ENCODE data around the gene METTL15. TPM values are rescaled to one million over a fixed set of nuclear protein-coding genes. Genes with fewer than 3 reads are reported as not detected.
"Not testable (repeated sequence)": the region's sequence is repeated elsewhere in the genome, so short reads cannot be mapped to it uniquely, and the experiment has no call there.

Gene METTL15
- total and polyA plus RNA-seq, 4 donors: 3.4 to 36.3 (median 9.0) TPM

DNA sequence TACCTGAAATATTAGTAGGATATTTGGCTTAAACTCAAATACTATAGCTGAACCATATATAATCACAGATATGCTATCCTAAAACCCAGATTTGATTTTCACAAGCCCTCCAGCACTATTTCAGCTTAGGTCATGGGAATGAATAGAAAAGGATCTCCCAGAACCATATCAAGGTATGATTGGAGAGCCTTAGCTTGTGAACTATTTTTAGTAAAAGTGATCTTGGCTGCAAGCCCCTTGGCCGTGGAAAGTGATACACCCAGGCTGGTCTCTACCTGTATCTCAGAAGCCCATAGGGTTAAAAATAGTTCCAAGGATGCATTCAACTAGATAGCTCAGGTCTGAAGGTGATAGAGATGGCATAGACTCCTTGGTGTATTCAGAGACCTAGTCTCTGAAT is 9.9 kb upstream of the METTL15 start:
- WGBS, 2 donors: 71 to 77% methylated on average over 1 of the region's 1 CpG
- ATAC-seq (ENCODE audit: insufficient read depth, low FRiP score) (no peak), DNase-seq (no peak)
- H3K36me3 ChIP-seq (ENCODE audit: control insufficient read depth in 4 of 4, insufficient read depth in 4 of 4, low read length in 4 of 4): no peaks in the 10 kb centered on the region
- no peak overlapping the region for H3K9ac ChIP-seq (ENCODE audit: insufficient read depth in 1 of 2, low read length in 2 of 2)
- no peak overlapping the region for H3K27ac ChIP-seq (ENCODE audit: low read depth in 1 of 2, low read length in 1 of 2)
- TF ChIP-seq CTCF (IDR thresholded peaks at IDR 0.05; ENCODE audit: control extremely low read depth, extremely low read depth): no peak
- H3K4me1 ChIP-seq (ENCODE audit: control insufficient read depth in 5 of 5, insufficient read depth in 5 of 5, low read length in 5 of 5): peaks cover 0 to 2% (median 0%) of the 10 kb centered on the region in 5 donors
- H3K27me3 ChIP-seq (ENCODE audit: control insufficient read depth in 3 of 3, insufficient read depth in 3 of 3, low read length in 2 of 3): no peaks in the 10 kb centered on the region
- no peaks in the 10 kb centered on the region for H3K9me3 ChIP-seq (ENCODE audit: control insufficient read depth in 4 of 4, insufficient read depth in 3 of 4, low read length in 3 of 4)
- H3K4me3 ChIP-seq: no peak overlapping the region

DNA sequence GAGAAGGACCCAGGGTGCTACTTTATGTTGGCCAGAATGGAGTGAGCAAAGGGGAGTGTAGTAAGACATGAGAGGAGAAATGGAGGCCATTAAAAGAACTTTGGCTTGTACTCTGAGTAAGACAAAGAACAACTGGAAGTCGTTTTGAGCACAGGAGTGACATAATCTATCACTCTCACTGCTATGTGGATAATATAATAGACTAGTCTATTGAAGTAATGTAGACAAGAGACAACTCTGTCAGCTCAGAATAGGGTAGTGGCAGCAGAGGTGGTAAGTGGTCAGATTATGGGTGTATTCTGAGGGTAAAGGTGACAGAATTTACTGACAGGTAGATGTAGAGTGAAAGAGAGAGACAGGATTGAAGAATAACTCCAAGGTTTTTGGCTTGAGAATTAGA is 8.5 kb upstream of the METTL15 start:
- Histone ChIP-seq H3K9ac (ENCODE audit: insufficient read depth in 1 of 2, low read length in 2 of 2) (no peak overlapping the region), H3K27me3 (ENCODE audit: control insufficient read depth in 3 of 3, insufficient read depth in 3 of 3, low read length in 2 of 3) (no peaks in the 10 kb centered on the region), H3K4me1 (ENCODE audit: control insufficient read depth in 5 of 5, insufficient read depth in 5 of 5, low read length in 5 of 5) (peaks cover 0 to 2% (median 0%) of the 10 kb centered on the region in 5 donors), H3K4me3 (no peak overlapping the region), H3K27ac (ENCODE audit: low read depth in 1 of 2, low read length in 1 of 2) (no peak overlapping the region), H3K9me3 (ENCODE audit: control insufficient read depth in 4 of 4, insufficient read depth in 3 of 4, low read length in 3 of 4) (no peaks in the 10 kb centered on the region), H3K36me3 (ENCODE audit: control insufficient read depth in 4 of 4, insufficient read depth in 4 of 4, low read length in 4 of 4) (no peaks in the 10 kb centered on the region)
- no peak for ATAC-seq (ENCODE audit: insufficient read depth, low FRiP score)
- WGBS, 2 donors: 66 to 81% methylated on average over 1 of the region's 1 CpG
- DNase-seq: no peak
- no peak for TF ChIP-seq CTCF (IDR thresholded peaks at IDR 0.05; ENCODE audit: control extremely low read depth, extremely low read depth)

GRCh38 chr11:28100665-28101064 is 7.5 kb upstream of the METTL15 start:
- Histone ChIP-seq H3K4me3 (no peak overlapping the region), H3K27me3 (ENCODE audit: control insufficient read depth in 3 of 3, insufficient read depth in 3 of 3, low read length in 2 of 3) (no peaks in the 10 kb centered on the region), H3K27ac (ENCODE audit: low read depth in 1 of 2, low read length in 1 of 2) (no peak overlapping the region), H3K9me3 (ENCODE audit: control insufficient read depth in 4 of 4, insufficient read depth in 3 of 4, low read length in 3 of 4) (no peaks in the 10 kb centered on the region), H3K36me3 (ENCODE audit: control insufficient read depth in 4 of 4, insufficient read depth in 4 of 4, low read length in 4 of 4) (no peaks in the 10 kb centered on the region), H3K9ac (ENCODE audit: insufficient read depth in 1 of 2, low read length in 2 of 2) (no peak overlapping the region), H3K4me1 (ENCODE audit: control insufficient read depth in 5 of 5, insufficient read depth in 5 of 5, low read length in 5 of 5) (peaks cover 0 to 2% (median 0%) of the 10 kb centered on the region in 5 donors)
- no peak for ATAC-seq (ENCODE audit: insufficient read depth, low FRiP score)
- no peak for TF ChIP-seq CTCF (IDR thresholded peaks at IDR 0.05; ENCODE audit: control extremely low read depth, extremely low read depth)
- no peak for DNase-seq
- WGBS, 2 donors: 91 to 95% methylated on average over 2 of the region's 2 CpGs

DNA sequence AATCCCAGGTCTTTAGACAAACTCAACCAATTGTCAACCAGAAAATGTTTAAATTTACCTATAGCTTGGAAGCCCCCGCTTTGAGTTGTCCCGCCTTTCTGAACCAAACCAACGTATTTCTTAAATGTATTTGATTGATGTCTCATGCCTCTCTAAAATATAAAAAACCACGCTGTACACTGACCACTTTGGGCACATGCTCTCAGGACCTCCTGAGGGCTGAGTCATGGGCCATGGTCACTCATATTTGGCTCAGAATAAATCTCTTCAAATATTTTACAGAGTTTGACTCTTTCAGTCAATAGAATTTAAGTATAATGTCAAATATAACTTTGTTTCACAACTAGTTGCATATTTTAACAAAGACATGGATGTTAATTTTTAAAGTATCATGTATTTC is 5.9 kb upstream of the METTL15 start:
- H3K4me3 ChIP-seq; H3K36me3 ChIP-seq (ENCODE audit: control insufficient read depth in 4 of 4, insufficient read depth in 4 of 4, low read length in 4 of 4); H3K9ac ChIP-seq (ENCODE audit: insufficient read depth in 1 of 2, low read length in 2 of 2); H3K9me3 ChIP-seq (ENCODE audit: control insufficient read depth in 4 of 4, insufficient read depth in 3 of 4, low read length in 3 of 4); H3K27me3 ChIP-seq (ENCODE audit: control insufficient read depth in 3 of 3, insufficient read depth in 3 of 3, low read length in 2 of 3); DNase-seq; H3K4me1 ChIP-seq (ENCODE audit: control insufficient read depth in 5 of 5, insufficient read depth in 5 of 5, low read length in 5 of 5); ATAC-seq (ENCODE audit: insufficient read depth, low FRiP score); H3K27ac ChIP-seq (ENCODE audit: low read depth in 1 of 2, low read length in 1 of 2): not testable (repeated sequence)
- WGBS, 2 donors: 82 to 93% methylated on average over 4 of the region's 4 CpGs
